Activated T-cell treated with anti-CD3 and anti-CD28 coated beads for 1 hour (primary cell): ENCODE data around the gene PRTG.
"Not testable (repeated sequence)": the region's sequence is repeated elsewhere in the genome, so short reads cannot be mapped to it uniquely, and the experiment has no call there.

Experiments used
- DNase-seq: peaks from one replicate; pipeline ENCODE4 v3.0.0-alpha.2; 2020; ENCODE audit warnings: low read depth

Gene PRTG

DNA sequence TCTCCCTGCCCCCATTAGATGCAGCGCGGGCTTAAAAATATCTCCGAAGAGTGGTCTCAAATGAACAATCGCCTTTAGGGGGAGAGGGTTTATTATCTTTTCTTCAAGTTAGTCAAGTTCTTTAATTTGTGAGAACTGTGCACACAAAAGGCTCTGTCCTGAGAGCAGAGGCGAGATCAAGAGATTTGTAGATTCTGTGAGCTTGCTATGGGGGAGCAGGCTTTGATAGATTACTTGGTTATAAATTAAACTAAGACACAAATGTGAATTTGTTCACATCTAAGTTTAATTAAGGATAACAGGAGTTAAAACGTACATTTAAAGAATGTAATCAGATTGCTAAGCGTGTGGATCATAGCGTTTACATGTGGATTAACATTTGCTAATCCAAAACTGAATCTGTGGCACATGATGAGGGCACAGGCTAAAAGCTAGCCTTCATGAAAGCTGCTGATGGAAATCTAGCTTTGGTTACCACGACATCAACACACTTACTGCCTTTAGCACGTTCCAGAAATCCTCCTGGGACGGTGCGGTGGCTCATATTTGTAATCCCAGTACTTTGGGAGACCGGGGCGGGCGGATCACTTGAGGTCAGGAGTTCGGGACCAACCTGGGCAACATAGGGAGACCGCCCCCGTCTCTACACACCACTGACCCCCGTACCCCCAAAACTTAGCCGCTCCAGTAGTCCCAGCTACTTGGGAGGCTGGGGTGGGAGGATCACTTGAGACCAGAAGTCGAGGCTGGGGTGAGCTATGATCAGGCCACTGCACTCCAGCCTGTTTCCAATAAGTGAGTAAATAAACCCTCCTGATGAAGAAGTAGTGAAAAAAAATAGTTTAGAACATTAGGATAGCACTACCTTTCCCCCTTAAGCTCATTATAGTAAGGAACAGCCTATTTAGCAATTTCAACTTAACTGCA, 1.0 kb upstream of the PRTG start:
- DNase-seq = no peak

- no peak for DNase-seq
These were observed 440 bp downstream of the PRTG start for GRCh38 chr15:55742498-55742926.

DNA sequence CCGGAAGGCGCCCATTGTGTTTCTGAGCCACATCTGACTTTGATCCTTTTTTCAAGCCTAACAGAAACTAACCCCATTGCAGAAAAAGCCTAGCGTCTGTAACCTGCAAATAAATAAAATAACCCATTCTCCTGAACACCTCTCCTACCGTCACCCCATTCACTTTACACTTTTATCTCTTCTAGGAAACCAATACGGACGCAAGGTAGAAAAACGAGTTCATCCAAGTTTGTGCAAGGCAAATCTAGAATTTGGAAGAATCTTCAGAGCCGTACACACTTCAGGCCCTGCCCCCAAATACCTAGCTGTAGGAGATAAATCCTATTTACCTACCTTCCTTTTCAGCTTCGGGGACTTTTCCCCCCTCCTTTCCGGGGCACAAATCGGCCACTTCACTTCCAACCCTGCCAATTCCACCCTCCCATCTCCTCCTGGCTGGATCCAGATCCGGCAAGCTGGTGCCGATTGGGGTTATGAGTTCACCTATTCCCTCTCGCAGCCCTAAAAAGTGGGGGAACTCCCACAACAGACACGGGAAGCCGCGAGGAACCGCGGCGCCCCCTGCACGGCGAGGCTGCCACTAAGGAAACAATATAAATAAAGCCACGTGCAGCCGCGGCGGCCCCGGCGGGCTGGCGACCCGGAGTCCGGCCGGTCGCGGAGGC, 987 bp downstream of the PRTG start:
- DNase-seq = no peak

DNA sequence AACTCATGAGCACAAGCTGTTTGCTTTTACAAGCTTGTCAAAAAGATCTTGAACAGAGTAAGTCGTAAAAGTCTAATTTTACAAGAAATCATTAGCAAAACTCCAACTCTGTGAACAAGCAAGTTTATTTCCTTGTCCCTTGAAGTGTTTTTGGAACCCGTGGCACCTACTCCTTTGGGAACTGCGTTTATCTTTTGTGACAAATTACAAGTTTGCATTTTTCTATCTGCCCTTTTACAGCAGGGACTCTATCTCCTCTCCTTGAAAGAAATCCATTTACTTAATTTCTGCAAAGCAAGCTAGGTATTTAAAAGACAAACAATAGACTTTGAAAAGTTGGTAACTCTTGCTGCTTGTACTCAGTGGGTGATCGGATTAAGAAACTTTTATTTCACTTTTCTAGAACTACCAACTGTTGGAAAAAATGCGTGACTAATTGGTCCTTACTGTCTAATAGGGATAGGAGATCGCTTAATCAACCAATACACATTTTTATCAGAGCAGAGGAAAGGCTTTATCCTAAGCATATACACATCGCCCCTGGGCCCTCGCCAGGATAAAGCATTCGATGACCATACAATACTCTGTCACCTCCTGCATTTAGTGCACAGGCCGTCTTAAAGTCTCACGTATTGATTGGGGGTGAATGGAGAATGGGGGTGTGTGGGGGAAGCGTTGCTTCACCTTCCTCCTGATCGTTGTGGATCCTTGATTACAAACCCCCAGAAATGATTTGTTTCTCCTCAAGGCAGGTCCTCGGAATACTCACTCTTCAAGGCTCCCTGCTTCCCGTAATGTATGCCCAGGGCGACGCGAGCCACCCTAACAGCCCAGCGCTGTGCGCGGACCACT, 1.7 kb downstream of the PRTG start:
- DNase-seq = no peak

DNA sequence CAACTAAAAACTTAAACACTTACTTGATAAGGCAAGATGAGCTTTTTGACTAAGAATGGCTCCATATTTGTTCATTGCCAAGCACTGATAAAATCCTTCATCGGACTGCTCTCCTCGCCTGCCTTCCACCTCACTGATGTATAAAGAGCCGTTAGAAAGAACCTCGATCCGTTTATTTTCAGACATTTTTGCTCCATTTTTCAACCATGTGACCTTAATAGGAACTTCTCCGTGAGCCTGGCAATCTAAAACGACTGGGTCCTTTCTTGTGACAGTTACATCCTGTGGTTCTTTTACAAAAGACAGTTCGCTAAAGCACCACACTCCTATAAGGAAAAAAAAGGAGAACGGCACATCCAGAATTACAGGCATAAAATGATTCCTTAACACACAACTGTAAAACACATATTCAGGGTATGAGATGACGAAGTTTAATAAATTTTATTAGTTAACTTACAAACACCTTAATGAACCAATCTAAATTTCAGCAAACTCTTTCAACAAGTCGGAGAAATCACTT, 2.5 kb downstream of the PRTG start:
- DNase-seq = no peak

DNA sequence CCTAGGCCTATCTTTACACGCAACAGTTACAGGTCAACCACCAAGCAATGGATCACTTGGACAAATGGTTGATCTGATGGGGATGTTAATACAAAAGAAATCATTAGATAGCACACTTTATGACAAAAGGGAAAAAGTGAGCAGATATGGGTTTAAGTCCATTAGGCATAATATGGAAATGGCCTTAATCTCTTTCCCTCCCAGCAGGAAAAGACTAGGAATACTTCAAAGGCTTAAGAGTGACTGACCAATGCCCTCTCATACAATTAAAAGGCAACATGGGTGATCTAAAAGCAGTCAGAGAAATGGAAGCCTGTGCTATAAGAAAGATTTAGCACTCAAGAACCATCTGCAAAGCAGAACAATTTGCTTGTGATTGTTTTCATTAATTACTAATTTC, 3.3 kb downstream of the PRTG start:
- DNase-seq = no peak

GRCh38 chr15:55738715-55739114, 4.2 kb downstream of the PRTG start:
- no peak for DNase-seq

DNA sequence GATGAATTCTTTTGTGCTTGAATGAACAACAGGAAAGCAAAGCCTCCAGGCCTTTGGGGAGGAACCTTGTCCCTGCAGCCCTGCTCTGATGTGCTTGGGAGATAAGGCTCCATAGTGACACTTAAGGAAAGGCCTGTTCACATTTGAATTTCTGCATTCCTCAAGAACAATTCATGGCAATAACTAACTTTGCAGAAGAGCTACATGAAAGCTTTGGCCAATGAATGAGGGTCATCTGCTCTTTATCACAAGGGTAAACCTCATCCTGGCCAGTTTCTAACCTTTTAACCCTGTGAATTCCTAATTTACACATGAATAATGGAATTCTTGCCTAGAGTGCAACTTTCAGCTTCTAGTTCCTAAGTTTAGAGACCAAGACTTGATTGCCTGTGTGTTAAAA, 5.6 kb downstream of the PRTG start:
- DNase-seq = no peak

GRCh38 chr15:55736756-55737155, 6.2 kb downstream of the PRTG start:
- no peak for DNase-seq

DNA sequence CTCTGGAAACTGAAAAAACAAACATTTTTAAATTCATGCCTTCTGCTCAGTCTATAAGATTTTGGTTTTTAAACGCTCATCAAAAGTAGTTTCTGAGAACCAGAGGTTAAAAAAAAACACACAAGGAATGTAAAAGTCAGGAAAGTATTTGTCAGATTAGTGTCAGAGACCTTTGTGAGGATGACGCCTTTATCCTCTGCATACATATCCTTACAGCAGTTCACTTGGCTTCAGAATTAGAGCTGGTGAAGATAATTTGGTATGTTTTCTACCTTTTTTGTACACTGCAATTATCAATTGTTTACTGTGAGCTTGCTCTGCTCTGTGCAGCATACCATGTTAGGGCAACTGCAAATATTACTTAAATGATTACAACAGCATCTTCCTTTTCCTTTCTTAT, 8.3 kb downstream of the PRTG start:
- no peak for DNase-seq

GRCh38 chr15:55733461-55733860, 9.5 kb downstream of the PRTG start:
- not testable (repeated sequence) for DNase-seq

DNA sequence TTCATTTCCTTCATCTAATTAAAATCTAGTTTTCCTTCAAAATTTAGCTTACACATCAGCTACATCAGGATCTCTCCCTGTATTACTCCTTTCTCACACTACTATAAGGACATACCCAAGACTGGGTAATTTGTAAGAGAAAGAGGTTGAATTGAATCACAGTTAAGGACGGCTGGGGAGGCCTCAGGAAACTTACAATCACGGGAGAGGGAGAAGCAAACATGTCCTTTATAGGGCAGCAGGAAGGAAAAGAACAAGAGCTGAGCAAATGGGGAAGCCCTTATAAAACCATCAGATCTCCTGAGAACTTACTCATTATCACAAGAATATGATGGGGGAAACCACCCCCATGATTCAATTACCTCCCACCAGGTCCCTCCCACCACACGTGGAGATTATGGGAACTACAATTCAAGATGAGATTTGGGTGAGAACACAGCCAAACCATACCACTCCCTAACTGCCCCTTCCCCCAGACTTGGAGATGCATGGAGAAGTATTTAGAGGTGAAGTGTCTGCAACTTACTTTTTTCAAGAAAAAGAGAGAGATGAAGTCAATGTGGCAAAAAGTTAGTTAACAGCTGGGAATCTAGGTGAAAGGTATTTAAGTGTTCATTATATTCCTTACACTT, 21.3 kb downstream of the PRTG start:
- no peak for DNase-seq

- no peak for DNase-seq
These were observed 27.4 kb downstream of the PRTG start for GRCh38 chr15:55715355-55716076.

- no peak for DNase-seq
These were observed 28.9 kb downstream of the PRTG start for GRCh38 chr15:55714064-55714463.

GRCh38 chr15:55712363-55712762, 30.6 kb downstream of the PRTG start:
- no peak for DNase-seq

DNA sequence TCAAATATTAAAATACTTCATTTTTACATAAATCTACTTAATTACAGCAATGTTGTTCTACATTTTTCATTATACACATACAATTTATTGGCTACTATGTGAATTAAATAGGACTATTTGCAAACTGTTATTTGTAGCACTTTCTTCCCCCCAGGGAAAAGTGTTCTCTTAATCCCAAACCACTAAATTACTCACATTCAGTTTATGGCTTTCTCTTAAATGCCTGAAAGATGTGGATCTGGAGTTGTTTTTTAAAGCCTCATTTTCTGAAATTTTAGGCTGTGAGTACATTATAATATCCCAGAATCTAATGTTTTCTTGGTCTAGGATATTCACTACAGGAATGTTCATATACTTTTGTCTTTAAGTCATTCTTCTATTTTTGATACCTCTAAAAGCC, 32.7 kb downstream of the PRTG start:
- DNase-seq = no peak

DNA sequence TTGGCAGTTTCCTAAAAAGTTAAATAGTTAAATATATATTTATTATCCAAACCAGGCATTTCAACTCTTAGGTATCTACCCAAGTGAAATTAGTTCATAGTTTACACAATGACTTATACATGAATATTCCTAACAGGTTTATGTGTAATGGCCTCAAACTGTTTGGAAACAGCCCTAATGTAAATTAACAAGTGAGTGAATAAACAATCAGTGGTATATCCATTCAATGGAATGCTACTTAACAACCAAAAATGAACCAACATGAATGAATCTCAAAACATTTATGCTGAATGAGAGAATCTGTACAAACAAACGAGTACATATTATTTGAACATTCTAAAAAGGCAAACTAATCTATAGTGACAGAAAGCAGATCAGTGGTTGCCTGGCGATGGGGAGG, 33.5 kb downstream of the PRTG start:
- no peak for DNase-seq

- no peak for DNase-seq
These were observed 34.2 kb downstream of the PRTG start for GRCh38 chr15:55708720-55709119.

DNA sequence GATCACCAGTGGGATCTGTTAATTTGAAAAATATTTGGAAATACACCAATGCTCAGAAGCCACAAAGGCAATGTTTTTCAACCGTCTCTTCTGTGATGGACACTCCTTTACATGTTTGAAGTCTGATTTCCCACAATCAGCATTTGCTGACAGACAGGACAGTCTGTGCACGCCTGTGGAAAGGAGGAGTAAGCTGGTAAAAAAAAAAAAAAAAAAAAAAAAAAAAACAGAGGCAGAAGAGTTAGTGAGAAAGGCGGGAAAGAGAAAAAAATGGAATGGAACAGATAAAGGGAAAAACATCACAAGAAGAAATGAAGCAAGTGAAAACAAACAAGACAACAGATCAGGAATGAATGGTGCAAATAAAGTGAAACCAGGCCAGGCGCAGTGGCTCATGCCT, 35.0 kb downstream of the PRTG start:
- no peak for DNase-seq

- no peak for DNase-seq
These were observed 35.4 kb downstream of the PRTG start for GRCh38 chr15:55707518-55707917.

DNA sequence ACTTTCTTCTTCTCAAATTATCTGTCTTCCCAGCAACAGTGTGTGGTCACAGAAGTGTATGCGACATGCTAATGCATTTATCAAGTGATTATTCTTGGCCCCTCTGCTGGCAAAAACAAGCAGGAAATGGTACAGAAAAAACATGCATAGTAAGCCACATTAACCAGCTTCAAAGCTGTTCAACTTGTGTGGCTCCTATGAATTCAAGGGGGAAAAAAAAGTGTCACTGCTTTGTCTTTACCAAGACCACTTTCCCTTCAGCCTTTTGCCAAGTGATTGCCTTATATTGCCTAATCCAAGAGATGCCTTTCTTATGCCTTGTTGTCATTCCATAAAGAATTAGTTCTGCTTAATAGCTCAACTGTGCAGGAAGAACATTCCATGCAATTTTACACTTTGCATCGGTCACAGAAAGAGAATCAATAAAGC, 39.1 kb downstream of the PRTG start:
- no peak for DNase-seq
